IPS DF 19.7 (cell line): ENCODE measurements around the gene SLC25A5.
"Not testable (repeated sequence)": the region's sequence is repeated elsewhere in the genome, so short reads cannot be mapped to it uniquely, and the experiment has no call there.

ENCODE experiments used
- DNase-seq: peaks from one replicate; pipeline ENCODE4 v3.0.0-alpha.2; 2013; ENCODE audit warnings: low read depth, low spot score

SLC25A5 gene

DNA sequence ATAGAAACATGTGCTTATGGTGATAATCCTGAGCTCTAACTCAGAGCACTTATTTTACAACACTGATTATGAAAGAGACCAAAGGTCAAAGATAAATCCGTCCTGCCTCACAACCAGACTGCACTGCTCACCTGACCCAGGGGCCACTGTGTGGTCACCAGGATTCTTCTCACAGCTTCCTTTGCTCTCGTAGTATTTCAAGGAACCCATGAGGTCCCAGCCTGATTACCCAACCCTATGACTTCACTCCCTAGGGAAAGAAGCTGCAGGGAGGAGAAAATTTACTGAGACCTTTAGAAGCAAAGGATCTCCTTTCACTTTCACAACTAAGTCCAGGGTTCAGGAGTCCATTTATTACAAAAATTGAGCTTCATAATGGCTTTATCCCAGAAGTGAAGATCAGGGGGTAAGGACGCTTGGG lies 9.6 kb downstream of the SLC25A5 start:
- DNase-seq, result no peak

DNA sequence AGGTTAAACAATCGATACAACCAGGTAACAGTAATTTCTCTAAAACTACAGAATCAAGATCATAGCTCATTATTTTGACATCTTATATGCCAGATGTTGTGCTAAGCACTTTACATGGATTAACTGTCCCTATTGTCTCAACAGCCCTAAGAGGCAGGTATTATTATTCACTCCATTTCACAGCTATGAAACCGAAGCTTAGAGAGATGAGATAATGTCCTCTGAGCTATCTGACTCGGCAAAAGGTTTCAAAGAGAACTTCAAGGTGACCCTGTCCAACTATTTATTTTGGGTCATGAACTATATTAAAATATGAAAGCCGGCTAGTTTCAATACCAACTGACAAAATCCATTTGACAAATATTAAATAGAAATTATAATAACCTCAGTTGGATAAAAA lies 10.3 kb downstream of the SLC25A5 start:
- DNase-seq, result no peak

DNA sequence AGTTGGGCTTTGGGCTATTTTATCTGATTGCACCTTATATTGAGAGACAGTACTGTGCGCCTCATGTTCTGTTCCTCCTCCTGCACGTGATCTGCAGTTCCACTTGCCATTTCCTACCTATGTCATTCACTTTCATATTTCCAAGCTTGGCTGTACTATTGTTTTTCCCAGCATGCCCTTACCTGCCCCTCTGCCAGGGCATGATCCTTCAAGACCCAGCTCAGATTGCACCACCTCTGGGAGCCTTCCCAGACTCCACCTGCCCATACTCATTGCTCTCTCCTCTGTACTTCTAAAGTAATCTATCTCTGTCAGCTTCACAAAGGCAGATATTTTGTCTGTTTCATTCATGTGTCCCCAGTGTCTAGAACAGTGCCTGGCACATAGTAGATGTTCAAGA lies 11.6 kb downstream of the SLC25A5 start:
- DNase-seq, result no peak

DNA sequence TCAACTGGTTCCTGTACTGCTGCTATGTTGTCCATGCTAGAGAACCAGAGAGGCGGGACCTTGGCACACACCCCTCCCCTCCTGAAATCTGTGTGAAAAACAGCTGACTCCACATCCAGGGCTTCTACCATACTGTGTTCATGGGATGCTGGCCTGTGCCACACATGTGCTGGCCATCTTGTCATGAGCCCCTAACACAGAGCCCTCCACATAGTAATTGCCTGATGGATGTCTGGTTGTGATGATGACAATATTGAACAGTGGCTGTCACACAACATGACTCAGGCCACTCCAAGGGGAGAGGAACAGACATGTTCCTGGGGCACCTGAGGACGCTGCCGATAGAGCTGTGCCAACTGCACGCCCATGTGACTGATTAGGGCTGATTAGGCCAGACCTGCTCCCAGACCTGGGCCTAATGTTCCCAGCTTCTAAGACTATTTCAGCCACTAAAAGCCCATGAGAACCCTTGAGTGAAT lies 13.1 kb downstream of the SLC25A5 start:
- DNase-seq, result no peak

DNA sequence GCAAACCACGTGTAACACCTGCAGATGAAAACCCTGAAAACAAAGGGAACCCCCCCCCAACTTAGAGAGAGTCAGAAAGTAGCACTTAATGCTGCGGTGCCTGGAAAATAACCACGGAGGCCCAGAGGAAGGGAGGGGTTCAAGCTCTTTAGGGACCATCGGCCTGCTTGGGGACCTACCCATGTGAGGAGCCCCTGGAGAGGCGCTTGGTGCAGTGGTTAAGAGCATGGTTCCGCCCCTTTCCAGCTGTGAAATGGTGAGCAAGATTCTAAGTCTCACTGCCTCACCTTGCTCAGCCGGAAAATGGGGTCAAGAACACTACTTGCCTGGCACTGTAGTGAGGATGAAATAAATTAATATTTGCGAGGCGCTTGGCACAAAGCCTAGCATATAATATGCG lies 13.8 kb downstream of the SLC25A5 start:
- DNase-seq, result no peak

DNA sequence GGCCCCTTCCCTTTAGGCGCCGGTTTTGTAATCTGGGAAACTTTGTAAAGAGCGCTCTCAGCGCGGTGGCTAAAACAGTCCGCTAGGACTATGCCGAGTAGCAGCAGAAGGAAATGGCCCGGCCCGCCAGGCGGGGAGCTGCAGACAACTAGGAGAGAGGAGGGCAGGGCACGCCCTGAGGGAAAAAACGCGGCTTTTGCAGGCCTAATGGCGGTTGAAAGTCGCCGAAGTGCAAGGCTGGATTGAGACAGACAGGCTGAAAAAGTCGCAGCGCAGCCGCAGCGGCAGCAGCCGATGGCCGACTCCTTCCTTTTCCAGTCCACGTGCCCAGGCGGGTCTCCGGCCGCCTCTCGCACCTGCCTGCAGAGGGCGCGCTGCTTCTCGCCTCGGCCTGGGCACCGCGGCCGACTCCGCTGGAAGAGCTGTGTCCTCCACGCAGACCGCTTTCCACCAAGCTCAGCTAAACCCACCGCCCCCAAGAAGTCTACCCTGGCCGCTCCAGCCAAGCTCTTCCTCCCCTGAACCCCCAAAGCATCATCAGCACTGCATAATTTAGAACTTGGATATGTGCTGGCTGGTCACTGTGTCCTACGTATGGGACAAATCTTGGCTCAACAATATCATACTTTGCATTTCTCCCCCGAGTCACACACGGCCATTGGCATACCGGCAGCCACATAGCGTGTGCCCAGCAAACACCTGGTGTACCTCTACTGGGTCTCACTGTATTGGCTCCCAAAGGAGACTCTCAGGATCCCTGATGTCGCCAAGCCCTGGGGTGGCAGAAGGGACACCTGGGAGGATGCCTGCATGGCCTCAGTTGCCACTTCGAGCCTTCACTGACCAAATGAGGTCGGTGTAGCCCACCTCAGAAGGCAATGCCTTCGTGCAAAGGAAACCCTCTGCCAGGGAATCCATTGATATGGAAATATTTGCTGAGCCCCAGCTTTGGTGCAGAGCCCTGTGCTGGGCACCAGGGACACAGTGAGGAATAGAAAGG lies 14.5 kb downstream of the SLC25A5 start:
- DNase-seq, result no peak

DNA sequence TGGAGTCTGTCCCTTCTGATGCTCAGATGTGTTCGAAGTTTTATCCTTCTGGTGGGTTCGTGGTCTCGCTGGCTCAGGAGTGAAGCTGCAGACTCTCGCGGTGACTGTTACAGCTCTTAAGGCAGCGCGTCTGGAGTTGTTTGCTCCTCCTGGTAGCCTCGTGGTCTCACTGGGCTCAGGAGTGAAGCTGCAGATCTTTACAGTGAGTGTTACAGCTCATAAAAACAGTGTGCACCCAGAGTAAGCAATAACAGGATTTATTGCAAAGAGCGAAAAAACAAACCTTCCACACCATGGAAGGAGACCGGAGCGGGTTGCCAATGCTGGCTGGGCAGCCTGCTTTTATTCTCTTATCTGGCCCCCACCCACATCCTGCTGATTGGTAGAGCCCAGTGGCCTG lies 18.5 kb downstream of the SLC25A5 start:
- DNase-seq, result no peak

DNA sequence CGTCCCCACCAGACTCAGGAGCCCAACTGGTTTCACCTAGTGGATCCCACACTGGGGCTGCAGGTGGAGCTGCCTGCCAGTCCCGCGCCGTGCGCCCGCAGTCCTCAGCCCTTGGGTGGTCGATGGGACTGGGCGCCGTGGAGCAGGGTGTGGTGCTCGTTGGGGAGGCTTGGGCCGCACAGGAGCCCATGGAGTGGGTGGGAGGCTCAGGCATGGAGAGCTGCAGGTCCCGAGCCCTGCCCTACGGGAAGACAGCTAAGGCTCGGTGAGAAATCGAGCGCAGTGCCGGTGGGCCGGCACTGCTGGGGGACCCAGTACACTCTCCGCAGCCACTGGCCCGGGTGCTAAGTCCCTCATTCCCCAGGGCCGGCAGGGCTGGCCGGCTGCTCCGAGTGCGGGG lies 19.5 kb downstream of the SLC25A5 start:
- not testable (repeated sequence) for DNase-seq

DNA sequence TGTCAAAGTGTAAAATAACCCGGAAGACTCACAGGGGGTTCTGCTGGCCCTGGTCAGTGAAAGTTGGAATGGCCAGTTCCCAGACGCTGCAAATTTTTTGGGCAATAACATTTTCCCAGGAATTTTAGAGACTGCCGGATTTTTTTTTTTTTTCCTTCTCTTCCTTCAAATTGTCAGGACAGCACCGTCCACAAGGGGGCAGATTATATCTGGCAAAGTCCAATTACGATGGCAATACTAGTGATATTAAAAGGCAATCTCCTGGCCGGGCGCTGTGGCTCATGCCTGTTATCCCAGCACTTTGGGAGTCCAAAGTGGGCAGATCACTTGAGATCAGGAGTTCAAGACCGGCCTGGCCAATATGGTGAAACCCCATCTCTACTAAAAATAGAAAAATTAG lies 20.5 kb downstream of the SLC25A5 start:
- no peak for DNase-seq

DNA sequence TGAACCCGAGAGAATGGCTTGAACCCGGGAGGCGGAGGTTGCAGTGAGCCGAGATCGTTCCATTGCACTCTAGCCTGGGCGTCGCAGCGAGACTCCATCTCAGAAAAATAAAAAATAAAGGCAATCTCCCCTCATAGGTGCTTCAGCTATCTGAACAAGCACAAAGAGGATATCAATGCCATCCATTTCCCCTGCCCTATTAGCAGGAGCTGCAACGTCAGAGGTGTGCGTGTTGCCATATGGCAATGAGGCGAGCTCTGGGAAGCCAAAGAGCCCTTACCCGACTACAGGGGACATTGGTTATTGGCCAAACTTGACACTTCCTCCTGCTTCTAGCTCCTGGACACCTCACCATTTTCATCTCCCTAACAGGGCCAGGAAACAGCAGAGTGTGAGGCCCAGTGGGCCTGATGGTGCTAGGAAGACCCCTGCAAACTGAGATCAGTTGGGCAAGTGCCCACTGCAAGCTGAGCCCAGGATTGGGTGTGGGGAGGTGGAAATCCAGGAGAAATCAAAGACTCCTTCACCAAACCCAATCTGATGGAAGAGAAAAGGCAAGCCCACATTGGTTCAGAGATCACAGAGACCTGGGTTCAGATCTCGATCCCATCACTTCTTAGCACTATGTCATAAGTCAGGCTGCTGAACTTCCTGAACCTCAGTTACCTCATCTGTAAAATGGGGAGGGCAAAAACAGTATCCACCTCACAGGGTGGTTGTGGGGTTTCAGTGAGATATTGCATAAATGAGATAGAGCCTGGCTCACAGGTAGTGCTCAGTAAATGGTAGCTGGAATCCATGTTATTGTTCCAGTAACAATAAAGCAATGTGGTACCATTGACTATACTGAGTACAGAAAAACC lies 21.2 kb downstream of the SLC25A5 start:
- no peak for DNase-seq

DNA sequence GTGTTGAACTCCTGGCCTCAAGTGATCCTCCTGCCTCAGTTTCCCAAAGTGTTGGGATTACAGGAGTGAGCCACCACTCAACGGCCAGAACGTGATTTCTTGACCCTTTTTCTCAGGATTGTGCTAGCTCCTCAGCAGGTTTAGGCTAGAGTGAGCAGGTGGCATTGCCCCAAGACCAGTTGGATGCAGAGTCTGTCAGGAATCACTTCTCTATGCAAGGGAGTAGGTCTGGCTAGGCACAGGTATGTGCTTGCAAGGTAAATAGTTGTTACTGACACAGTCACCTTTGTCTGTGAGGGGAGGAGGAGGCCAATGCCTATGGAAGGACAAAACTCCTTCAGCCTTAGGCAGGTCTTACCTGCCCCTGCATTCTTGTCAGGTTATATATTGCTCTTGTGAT lies 24.2 kb downstream of the SLC25A5 start:
- no peak for DNase-seq

DNA sequence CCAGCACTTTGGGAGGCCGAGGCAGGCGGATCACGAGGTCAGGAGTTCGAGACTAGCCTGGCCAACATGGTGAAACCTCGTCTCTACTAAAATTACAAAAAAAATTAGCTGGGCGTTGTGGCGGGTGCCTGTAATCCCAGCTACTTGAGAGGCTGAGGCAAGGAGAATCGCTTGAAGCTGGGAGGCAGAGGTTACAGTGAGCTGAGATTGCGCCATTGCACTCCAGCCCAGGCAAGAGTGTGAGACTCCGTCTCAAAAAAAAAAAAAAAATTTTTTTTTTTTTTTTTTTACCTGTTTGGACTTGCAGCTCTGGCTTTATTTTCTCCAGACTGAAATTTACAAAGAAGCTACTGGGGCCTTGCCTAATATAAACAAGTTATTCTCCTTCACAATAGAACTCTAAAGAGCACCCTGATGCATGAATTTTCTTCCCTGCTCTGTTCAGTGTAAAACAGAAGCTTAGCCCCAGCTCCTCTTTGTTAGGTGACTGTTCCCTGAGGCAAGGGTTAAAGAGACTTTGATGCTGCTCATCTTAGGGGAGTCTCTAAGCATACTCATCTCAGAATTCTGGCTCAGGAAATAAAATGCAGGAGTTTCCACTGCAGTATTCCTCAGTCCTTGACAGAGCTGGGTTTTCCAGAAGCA lies 25.7 kb downstream of the SLC25A5 start:
- not testable (repeated sequence) for DNase-seq

DNA sequence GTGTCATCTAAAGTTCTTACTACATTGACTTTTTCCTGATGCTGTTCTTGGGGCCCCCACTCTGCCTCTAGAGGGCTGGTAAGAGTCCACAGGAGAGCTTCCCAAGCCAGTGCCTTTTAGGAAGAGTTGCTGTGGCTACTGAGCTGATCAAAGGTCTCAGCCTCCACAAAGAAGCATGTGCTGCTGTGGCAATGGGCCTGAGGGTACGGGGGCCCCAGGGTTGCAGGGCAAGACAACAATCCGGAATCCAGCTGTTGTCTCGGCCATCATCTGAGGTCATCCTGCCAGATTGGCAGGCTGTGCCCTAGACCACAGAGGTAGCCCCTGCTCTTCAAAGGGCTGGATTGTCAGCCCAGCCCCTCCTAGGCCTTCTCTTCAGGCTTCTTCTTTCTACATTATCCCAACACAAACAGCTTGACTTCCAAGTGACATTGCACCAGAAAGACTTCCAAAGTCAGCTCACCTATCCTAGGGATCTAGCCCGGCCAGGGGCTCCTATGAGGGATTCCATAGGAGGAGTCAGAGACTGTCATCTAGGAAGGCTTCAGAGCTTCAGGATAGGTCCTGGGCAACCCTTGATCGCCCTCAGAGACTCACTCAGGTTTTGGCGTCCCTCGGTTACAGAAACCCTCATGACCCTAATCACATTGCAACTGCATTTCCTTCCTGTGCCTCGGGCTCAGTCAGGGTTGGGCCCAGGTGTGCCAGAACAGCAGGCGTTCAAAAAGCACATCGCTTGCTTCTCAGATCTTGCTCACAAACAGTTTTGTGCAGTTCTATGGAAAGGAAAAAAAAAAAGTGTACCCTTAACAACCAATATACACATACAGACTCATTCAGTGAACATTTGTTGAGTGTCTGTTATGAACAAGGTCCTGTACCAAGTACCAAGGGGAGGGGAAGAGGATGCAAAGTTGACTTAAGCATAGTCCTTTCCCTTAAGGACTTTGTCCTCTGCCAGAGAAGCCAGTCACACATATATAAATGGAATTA lies 27.8 kb downstream of the SLC25A5 start:
- DNase-seq, result no peak

DNA sequence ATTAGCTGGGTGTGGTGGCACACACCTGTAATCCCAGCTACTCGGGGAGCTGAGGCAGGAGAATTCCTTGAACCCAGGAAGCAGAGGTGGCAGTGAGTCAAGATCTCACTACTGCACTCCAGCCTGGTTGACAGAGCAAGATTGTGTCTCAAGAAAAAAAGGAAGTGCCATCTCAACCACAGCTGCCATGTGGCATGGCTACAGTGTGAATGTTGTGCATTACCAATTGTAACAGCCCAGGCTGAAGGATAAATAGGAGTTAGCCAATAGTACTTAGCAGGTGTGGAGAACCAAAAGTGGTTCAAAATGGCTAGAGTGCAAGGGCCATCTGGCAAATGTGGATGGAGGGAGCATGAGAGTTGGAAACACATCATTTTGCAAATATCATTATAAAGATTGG lies 28.9 kb downstream of the SLC25A5 start:
- no peak for DNase-seq

DNA sequence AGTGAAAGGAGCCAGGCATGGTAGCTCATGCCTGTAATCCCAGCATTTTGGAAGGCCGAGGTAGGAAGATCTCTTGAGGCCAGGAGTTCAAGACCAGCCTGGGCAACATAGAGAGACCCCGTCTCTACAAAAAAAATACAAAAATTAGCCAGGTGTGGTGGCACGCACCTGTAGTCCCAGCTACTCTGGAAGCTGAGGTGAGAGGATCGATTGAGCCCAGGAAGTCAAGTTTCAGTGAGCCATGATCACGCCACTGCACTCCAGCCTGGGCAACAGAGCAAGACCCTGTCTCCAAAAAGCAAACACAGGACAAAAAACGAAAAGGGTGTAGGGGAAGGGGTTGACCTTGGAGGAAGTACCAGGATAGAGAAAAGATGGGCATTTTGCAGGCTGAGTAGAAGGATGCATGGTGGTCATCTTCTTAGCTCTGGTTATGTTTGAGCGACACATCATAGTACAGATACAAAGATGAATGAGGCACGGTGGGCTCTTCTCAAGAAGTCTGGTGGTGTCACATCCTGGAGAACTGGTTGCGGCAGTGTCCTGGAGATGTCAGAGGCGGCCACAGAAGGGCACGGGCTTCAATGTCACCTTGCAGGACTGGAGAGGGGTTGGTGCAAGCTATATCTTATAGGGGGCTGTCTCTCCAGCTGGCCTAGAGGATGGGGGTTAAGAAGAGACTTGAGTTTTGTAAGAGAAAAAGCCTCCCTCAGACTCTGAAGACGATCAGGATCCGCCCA lies 32.0 kb downstream of the SLC25A5 start:
- DNase-seq, result no peak

DNA sequence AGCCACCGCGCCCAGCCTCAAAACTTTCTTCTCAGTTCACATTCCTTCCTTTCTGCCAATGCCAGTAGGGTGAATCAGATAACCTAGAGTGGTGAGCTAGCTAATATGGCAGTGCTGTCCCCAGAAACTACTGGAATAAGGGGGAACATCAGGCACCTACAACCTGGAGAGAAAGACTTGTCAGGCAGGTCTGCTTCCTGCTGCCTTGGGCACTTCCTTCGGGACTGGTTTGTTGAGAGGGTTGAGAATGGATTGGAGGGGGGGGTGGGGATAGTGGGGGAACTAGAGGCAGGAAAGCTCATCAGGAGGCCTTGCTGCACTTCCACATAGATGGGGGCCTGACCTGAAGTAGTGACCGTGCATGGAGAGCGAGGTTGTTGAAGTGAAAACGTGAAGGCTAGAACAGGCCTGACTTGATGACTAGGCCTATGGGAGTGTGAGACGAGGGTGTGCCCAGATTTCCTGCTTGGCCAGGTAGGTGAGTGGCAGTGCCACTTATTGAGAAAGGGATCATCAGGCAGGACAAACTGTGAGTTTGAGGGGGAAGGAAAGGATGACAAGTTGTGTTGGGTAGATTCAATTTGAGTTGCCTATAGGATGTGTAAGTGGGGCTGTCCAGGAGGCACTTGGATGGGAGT lies 33.4 kb downstream of the SLC25A5 start:
- DNase-seq, result no peak

DNA sequence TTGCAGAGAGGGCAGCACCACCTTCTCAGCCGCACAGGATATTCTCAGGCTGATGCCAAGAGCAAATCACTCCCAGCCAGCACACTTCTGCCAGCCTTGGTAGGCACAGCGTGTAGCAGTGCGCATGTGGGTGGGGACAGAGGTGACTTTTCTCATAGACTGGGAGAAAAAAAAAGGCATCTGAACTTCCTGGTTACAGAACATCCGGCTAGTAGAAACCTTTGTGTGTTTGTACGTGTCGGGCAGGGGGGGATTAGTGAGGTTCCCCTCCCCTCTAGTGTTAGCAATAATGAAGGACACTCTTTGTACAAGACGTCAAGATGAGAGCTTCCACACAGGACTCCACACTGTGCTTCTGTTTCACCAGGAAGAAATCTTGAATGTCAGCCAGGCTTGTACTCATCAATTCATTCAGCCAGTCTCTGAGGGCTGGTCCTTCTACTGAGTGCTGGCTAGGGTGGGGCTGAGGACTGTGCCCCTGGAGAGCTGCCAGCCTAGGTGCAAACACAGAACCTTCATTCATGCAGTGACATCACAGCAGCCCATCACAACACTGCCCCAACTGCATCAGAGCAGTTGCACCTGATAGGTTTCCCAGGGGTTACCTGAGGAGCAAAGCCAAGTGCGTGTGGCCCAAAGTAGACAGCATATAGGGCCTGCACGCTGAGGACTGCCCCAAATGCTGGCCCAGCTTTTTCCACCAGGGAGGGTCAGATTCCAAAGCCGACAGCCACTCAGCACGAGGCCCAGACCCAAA lies 34.7 kb downstream of the SLC25A5 start:
- no peak for DNase-seq

DNA sequence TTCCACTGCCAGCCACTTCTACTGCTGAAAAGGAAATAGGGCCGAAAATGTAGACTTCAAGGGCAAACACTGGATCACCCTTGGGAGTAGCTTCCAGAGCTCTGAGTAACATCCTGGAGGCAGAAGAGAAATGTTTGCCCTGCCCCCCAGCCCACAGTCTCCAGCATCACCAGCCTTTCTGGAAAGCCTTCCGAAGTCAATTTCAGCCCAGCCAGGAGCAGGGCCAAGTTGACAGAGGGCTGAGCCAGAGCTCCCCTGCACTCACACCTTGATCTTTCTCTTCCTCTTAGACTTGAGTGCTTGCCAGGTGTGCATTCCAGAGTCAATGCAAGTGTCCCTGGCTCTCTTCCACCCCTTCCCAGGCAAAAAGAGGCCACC lies 35.2 kb downstream of the SLC25A5 start:
- no peak for DNase-seq

DNA sequence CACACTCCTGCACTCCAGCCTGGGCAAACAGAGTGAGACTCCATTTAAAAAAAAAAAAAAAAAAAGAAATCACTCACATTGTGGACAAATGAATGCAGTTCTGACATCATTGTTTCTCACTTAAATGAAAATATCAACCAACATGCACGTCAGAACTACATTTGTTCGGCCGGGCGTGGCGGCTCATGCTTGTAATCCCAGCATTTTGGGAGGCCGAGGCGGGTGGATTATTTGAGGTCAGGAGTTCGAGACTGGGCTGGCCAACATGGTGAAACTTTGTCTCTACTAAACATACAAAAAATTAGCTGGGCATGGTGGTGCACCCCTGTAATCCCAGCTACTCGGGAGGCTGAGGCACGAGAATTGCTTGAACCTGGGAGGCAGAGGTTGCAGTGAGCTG lies 36.9 kb downstream of the SLC25A5 start:
- not testable (repeated sequence) for DNase-seq
